ENCODE measurements around the gene AFG1L. TPM values are rescaled to one million over a fixed set of nuclear protein-coding genes. Genes with fewer than 3 reads are reported as not detected.

AFG1L gene
- total RNA-seq, 2 donors from 2014 or later, result 3.5 TPM

- TF ChIP-seq, protein P1, sequence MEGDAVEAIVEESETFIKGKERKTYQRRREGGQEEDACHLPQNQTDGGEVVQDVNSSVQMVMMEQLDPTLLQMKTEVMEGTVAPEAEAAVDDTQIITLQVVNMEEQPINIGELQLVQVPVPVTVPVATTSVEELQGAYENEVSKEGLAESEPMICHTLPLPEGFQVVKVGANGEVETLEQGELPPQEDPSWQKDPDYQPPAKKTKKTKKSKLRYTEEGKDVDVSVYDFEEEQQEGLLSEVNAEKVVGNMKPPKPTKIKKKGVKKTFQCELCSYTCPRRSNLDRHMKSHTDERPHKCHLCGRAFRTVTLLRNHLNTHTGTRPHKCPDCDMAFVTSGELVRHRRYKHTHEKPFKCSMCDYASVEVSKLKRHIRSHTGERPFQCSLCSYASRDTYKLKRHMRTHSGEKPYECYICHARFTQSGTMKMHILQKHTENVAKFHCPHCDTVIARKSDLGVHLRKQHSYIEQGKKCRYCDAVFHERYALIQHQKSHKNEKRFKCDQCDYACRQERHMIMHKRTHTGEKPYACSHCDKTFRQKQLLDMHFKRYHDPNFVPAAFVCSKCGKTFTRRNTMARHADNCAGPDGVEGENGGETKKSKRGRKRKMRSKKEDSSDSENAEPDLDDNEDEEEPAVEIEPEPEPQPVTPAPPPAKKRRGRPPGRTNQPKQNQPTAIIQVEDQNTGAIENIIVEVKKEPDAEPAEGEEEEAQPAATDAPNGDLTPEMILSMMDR (IDR thresholded peaks at IDR 0.05), result no peak
- TF ChIP-seq POLR2A (IDR thresholded peaks at IDR 0.05), result no peak
- no peak for TF ChIP-seq POLR2AphosphoS5 (IDR thresholded peaks at IDR 0.05)
- WGBS, result 99% methylated on average over 2 of the region's 2 CpGs
- H3K27me3 ChIP-seq (replicated peaks; ENCODE audit: insufficient read depth), result no peaks in the 10 kb centered on the region
- DNase-seq (ENCODE audit: low spot score), result no peak
- H3K9me3 ChIP-seq, result no peaks in the 10 kb centered on the region
- H3K27ac ChIP-seq, result no peak overlapping the region
- no peaks in the 10 kb centered on the region for H3K36me3 ChIP-seq
- H3K4me3 ChIP-seq, result no peak overlapping the region
- no peaks in the 10 kb centered on the region for H3K4me1 ChIP-seq (replicated peaks)
- intact Hi-C loops (cut with DNase I), result no loop called here
Observed at GRCh38 chr6:108330806-108331205, 36.0 kb downstream of the AFG1L start.

GRCh38 chr6:108331982-108332381 lies 37.1 kb downstream of the AFG1L start:
- Histone ChIP-seq H3K27ac (no peak overlapping the region), H3K36me3 (no peaks in the 10 kb centered on the region), H3K4me1 (replicated peaks) (no peaks in the 10 kb centered on the region), H3K27me3 (replicated peaks; ENCODE audit: insufficient read depth) (no peaks in the 10 kb centered on the region), H3K4me3 (no peak overlapping the region), H3K9me3 (no peaks in the 10 kb centered on the region)
- intact Hi-C loops (cut with DNase I), result no loop called here
- DNase-seq (ENCODE audit: low spot score), result no peak
- no peak for TF ChIP-seq POLR2AphosphoS5 (IDR thresholded peaks at IDR 0.05)
- TF ChIP-seq POLR2A (IDR thresholded peaks at IDR 0.05), result no peak
- TF ChIP-seq, protein P1 (IDR thresholded peaks at IDR 0.05), result no peak

- intact Hi-C loops (cut with DNase I), result no loop called here
Observed at GRCh38 chr6:108336971-108337370, 42.1 kb downstream of the AFG1L start.

GRCh38 chr6:108337721-108338120 lies 42.9 kb downstream of the AFG1L start:
- intact Hi-C loops (cut with DNase I), result no loop called here
- no peak overlapping the region for H3K4me3 ChIP-seq
- no peaks in the 10 kb centered on the region for H3K36me3 ChIP-seq
- no peaks in the 10 kb centered on the region for H3K4me1 ChIP-seq (replicated peaks)
- DNase-seq (ENCODE audit: low spot score), result no peak
- WGBS, result 96% methylated on average over 3 of the region's 3 CpGs
- H3K27ac ChIP-seq, result no peak overlapping the region
- no peaks in the 10 kb centered on the region for H3K9me3 ChIP-seq
- no peaks in the 10 kb centered on the region for H3K27me3 ChIP-seq (replicated peaks; ENCODE audit: insufficient read depth)
- no peak for TF ChIP-seq POLR2A (IDR thresholded peaks at IDR 0.05)
- no peak for TF ChIP-seq POLR2AphosphoS5 (IDR thresholded peaks at IDR 0.05)
- TF ChIP-seq, protein P1 (IDR thresholded peaks at IDR 0.05), result no peak

More at GRCh38 chr6:108336971-108337370, 42.1 kb downstream of the AFG1L start:
- H3K9me3 ChIP-seq, result no peaks in the 10 kb centered on the region
- TF ChIP-seq POLR2A (IDR thresholded peaks at IDR 0.05) (no peak), POLR2AphosphoS5 (IDR thresholded peaks at IDR 0.05) (no peak)
- TF ChIP-seq, protein P1 (IDR thresholded peaks at IDR 0.05), result no peak
- WGBS, result 94% methylated on average over 3 of the region's 3 CpGs
- DNase-seq (ENCODE audit: low spot score), result no peak
- H3K27me3 ChIP-seq (replicated peaks; ENCODE audit: insufficient read depth), result no peaks in the 10 kb centered on the region
- H3K36me3 ChIP-seq, result no peaks in the 10 kb centered on the region
- no peak overlapping the region for H3K27ac ChIP-seq
- no peak overlapping the region for H3K4me3 ChIP-seq
- no peaks in the 10 kb centered on the region for H3K4me1 ChIP-seq (replicated peaks)

DNA sequence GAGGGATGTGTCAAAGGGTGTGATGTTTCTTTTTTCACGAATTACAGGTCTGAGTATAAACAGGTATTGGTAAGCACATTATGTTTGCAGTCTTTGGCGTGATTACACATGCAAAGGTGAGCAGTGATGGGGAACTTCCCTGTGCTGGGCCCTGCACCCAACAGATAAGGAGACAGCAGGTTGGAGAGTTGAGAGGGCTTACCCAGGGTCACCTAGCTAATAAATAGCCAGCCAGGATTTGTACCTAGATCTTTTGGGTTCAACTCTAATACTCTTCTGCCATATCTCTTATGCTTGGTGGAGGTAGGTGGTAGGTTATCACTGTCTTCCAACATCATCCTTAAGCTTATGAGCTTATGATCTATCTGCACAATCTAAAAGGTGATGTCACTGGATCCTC lies 46.5 kb downstream of the AFG1L start:
- TF ChIP-seq, protein P1 (IDR thresholded peaks at IDR 0.05), result no peak
- TF ChIP-seq POLR2A (IDR thresholded peaks at IDR 0.05) (no peak), POLR2AphosphoS5 (IDR thresholded peaks at IDR 0.05) (no peak)
- Histone ChIP-seq H3K9me3 (no peaks in the 10 kb centered on the region), H3K27ac (no peak overlapping the region), H3K27me3 (replicated peaks; ENCODE audit: insufficient read depth) (no peaks in the 10 kb centered on the region), H3K4me1 (replicated peaks) (no peaks in the 10 kb centered on the region), H3K36me3 (no peaks in the 10 kb centered on the region), H3K4me3 (no peak overlapping the region)
- intact Hi-C loops (cut with DNase I), result no loop called here
- 84% methylated on average over 2 of the region's 2 CpGs for WGBS
- no peak for DNase-seq (ENCODE audit: low spot score)

All from prostate gland (tissue), 2 donors.